Measurements from ENCODE around the gene BLID.

GRCh38 chr11:122144752-122145151 lies 28.7 kb upstream of the BLID start:
- TF ChIP-seq, protein P1, sequence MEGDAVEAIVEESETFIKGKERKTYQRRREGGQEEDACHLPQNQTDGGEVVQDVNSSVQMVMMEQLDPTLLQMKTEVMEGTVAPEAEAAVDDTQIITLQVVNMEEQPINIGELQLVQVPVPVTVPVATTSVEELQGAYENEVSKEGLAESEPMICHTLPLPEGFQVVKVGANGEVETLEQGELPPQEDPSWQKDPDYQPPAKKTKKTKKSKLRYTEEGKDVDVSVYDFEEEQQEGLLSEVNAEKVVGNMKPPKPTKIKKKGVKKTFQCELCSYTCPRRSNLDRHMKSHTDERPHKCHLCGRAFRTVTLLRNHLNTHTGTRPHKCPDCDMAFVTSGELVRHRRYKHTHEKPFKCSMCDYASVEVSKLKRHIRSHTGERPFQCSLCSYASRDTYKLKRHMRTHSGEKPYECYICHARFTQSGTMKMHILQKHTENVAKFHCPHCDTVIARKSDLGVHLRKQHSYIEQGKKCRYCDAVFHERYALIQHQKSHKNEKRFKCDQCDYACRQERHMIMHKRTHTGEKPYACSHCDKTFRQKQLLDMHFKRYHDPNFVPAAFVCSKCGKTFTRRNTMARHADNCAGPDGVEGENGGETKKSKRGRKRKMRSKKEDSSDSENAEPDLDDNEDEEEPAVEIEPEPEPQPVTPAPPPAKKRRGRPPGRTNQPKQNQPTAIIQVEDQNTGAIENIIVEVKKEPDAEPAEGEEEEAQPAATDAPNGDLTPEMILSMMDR (IDR thresholded peaks at IDR 0.05; ENCODE audit: insufficient read depth, low read length, poor library complexity, severe bottlenecking), result no peak
- TF ChIP-seq EZH2phosphoT487 (conservative IDR thresholded peaks at IDR 0.05; ENCODE audit: low read length), result no peak
